ENCODE data around the gene TREML4. TPM values are rescaled to one million over a fixed set of nuclear protein-coding genes. Genes with fewer than 3 reads are reported as not detected.

TREML4 gene
- total and polyA plus RNA-seq, 2 of the 4 experiments (the other 2 are of a cell fraction): not detected

GRCh38 chr6:41193884-41194283, 34.3 kb upstream of the TREML4 start:
- no peak overlapping the region for H2BK120ac ChIP-seq (ENCODE audit: low read depth, low read length)
- no peaks in the 10 kb centered on the region for H4K20me1 ChIP-seq (ENCODE audit: insufficient read depth, low read length)
- H2BK15ac ChIP-seq (ENCODE audit: low read depth, low read length): no peak overlapping the region
- H4K8ac ChIP-seq (ENCODE audit: low read depth in 2 of 2, low read length in 2 of 2): no peak overlapping the region
- in situ Hi-C loops (cut with MboI; ENCODE audit: low sequenced_read_pairs) (no loop called here), dilution Hi-C loops (cut with HindIII; ENCODE audit: low sequenced_read_pairs, unreplicated experiment) (no loop called here), intact Hi-C loops (cut with micrococcal nuclease) (no loop called here)
- no peak overlapping the region for H4K5ac ChIP-seq (ENCODE audit: low read depth, low read length)
- ChIA-PET POLR2A (ENCODE audit: unreplicated experiment) (no interaction called here), CTCF (no interaction called here)
- no peak overlapping the region for H2BK20ac ChIP-seq (ENCODE audit: low read depth, low read length)
- no peak overlapping the region for H2AK9ac ChIP-seq (replicated peaks; ENCODE audit: low read depth, low read length, poor library complexity)
- no peak overlapping the region for H2AK5ac ChIP-seq (ENCODE audit: low read depth, low read length)
- H3K4me3 ChIP-seq (ENCODE audit: insufficient read depth, low read depth, low read length): no peak overlapping the region
- no peaks in the 10 kb centered on the region for H3K4me1 ChIP-seq (ENCODE audit: control insufficient read depth, insufficient read depth, low read length)
- H3K14ac ChIP-seq (replicated peaks; ENCODE audit: low read depth, low read length): no peak overlapping the region
- no peak overlapping the region for H2AFZ ChIP-seq (replicated peaks; ENCODE audit: low read length, poor library complexity)
- H3K4me2 ChIP-seq (ENCODE audit: low read depth, low read length): no peak overlapping the region
- TF ChIP-seq CEBPB (IDR thresholded peaks at IDR 0.05; ENCODE audit: low read depth, low read length): no peak
- no peak for TF ChIP-seq RAD21 (IDR thresholded peaks at IDR 0.05; ENCODE audit: low read length)
- TF ChIP-seq MAZ (IDR thresholded peaks at IDR 0.05; ENCODE audit: borderline replicate concordance, low read depth, low read length): no peak
- no peak for TF ChIP-seq RFX5 (IDR thresholded peaks at IDR 0.05; ENCODE audit: low read depth, low read length)
- no peak for TF ChIP-seq NFE2L2 (IDR thresholded peaks at IDR 0.05; ENCODE audit: low read depth, low read length)
- no peak for TF ChIP-seq BHLHE40 (IDR thresholded peaks at IDR 0.05; ENCODE audit: low read depth, low read length)
- TF ChIP-seq POLR2A (IDR thresholded peaks at IDR 0.05; ENCODE audit: low read depth, low read length): no peak
- TF ChIP-seq FOS (IDR thresholded peaks at IDR 0.05; ENCODE audit: low read depth, low read length): no peak
- TF ChIP-seq SMC3 (IDR thresholded peaks at IDR 0.05; ENCODE audit: low read depth, low read length): no peak
- no peak for TF ChIP-seq CHD1 (IDR thresholded peaks at IDR 0.05; ENCODE audit: low read depth, low read length)
- no peaks in the 10 kb centered on the region for H3K36me3 ChIP-seq (ENCODE audit: control insufficient read depth, insufficient read depth, low read length)
- H3K9ac ChIP-seq (ENCODE audit: low read depth, low read length): no peak overlapping the region
- no peak overlapping the region for H3K56ac ChIP-seq (ENCODE audit: extremely low read depth, insufficient read depth, low read length)
- H3K23ac ChIP-seq (ENCODE audit: low read depth, low read length): no peak overlapping the region
- no peaks in the 10 kb centered on the region for H3K9me1 ChIP-seq (ENCODE audit: insufficient read depth, low read length)
- peaks cover 3% of the 10 kb centered on the region for H3K9me3 ChIP-seq (ENCODE audit: control insufficient read depth, insufficient read depth, low read length)
- no TSS peak for BruUV-seq (replicated peaks)
- H3K27ac ChIP-seq (ENCODE audit: insufficient read depth, low read length): no peak overlapping the region
- no peaks in the 10 kb centered on the region for H3K79me1 ChIP-seq (ENCODE audit: low read depth in 1 of 2, low read length in 2 of 2)
- no peak overlapping the region for H4K91ac ChIP-seq (ENCODE audit: insufficient read depth, low read depth, low read length)
- H3K18ac ChIP-seq (ENCODE audit: low read depth, low read length): no peak overlapping the region
- H3K4ac ChIP-seq (ENCODE audit: low read depth, low read length): no peak overlapping the region
- no peak for DNase-seq
- H2BK5ac ChIP-seq (ENCODE audit: low read depth, low read length, poor library complexity, severe bottlenecking): no peak overlapping the region
- no peak for ATAC-seq (ENCODE audit: low read depth)
- WGBS, 2 experiments (ENCODE audit: extremely low coverage in 2 of 2, insufficient read length in 1 of 2): 20% methylated on average over 1 of the region's 5 CpGs; no CpG with 5 or more reads in 1 of the 2 experiments
- H3K27me3 ChIP-seq (ENCODE audit: control insufficient read depth, insufficient read depth, low read length): peaks cover 12% of the 10 kb centered on the region
